Dermis blood vessel endothelial cell (primary cell): Measurements from ENCODE around the gene PHEX. TPM values are rescaled to one million over a fixed set of nuclear protein-coding genes. Genes with fewer than 3 reads are reported as not detected.

Experiments used
- DNase-seq: peaks from one replicate; pipeline ENCODE4 v3.0.0; 2010
- total RNA-seq: library from RNA; depleted of rRNA; stranded (reverse); fragments of >200 nt; gene quantifications from 2 replicates; pipeline ENCODE4 v1.2.3, GENCODE V29; 2014

Gene PHEX
- under 0.01 and 0.37 TPM in 2 replicates for total RNA-seq

DNA sequence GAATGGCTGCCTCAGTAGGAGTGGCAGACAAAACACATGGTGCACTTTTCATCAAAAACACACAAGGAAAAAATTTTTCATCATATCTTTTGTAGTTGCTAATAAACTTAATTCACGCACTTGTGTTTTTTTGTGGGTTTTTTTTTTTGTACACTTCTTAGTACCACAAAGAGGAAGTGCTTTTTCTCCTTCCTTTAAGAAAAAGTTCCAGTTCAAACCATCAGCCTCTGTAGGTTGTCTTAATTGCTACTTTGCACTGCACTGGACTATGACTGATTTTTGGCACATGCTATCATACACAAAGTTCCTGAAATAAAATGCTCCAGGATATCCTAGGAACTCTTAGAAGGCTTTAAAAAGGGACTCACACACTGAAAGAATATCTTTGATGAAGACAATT is at the start of gene PHEX:
Gene PHEX (plus strand): TSS at position 242 of the 400 bp plus-strand sequence. CDS start 681 bp downstream, outside the sequence.
- no peak for DNase-seq

DNA sequence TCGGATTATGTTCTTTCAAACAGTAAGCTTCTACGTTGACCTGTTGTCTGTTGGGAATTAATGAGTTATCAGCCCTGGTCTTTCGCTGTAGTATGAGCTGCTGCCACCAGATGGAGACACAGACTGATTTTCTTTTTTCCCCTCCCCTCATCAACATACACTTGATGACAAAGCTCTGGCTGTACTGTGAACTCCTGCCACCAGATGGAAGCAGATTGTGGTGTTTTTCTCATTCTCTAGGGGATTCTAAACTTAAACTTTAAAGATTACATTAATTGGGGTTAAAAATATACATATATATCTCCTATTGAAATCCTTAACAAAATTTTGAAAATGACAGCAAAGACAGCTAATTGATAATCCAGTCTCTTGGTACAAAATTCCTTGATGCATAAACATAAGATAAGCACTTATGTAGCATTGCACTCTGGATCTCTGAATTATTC is 46.8 kb upstream of the PHEX start:
- DNase-seq = peak; percentile 82

DNA sequence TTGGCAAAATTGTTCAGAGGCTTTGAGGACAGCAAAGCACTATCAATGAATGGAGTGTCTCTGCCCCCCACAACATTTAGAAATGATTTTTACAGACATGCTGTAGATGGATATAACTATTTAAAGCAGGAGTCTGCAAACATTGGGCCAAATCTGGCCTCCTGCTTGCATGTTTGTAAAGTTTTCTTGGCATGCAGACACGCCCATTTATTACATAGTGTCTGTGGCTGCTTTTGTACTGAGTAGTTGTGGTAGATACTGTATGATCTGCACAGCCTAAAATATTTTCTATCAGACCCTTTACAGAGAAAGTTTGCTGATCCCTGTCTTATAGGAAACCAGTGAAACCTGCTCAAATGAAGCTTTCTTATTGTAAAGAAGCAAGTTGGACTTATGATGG is 45.5 kb upstream of the PHEX start:
- DNase-seq = no peak

DNA sequence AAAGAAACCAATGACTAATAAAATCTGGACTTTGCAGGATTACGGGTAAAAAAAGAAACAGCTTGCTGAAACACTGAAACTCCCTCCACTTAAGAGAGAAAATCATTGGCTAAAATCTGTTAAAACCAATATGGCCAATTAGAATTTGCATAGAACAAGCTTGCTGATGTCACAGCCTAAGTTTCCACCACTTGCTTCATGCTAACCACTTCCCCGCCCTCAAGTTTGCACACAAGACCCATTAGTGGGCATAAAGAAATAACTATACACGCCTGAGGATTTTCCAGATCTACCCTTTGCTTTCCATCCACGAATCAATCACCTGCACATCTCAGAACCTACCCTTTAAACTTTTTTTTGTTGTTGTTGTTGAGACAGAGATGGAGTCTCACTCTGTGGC is 42.7 kb upstream of the PHEX start:
- DNase-seq = no peak

DNA sequence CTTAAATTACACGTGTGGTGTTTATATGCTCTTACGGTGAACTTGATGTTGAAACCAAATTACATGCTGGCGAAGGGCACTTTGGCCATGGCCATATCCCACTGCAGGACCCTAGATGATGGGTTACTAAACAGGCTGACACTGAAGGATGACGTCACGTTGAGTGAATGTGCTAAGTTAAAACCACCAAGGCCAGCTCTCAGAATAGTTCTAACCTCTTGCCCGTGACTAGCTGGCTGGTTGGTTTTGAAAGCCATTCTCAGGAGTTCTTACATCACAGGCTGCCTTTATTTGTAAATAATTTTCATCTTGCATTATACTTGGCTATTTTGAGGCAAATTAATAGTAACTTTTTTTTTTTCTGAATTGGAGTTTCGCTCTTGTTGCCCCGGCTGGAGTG is 41.3 kb upstream of the PHEX start:
- no peak for DNase-seq

DNA sequence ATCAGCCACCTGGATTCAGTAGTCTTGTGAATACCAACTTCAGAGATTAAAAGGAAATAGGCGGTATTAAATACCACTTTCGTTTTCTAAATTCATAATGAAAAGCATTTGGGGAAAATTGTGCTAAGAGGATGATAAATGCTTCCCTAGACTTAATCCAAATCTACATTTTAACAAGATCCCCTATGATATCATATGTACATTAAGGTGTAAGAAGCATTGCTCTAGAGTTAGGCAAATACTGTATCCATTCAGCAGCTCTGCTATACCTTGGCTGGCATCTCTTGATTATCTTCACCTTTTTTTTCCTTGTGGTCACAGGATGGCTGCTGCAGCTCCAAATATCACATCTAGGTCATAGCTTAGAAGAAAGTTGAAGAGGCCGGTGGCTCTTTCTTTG is 40.6 kb upstream of the PHEX start:
- no peak for DNase-seq

DNA sequence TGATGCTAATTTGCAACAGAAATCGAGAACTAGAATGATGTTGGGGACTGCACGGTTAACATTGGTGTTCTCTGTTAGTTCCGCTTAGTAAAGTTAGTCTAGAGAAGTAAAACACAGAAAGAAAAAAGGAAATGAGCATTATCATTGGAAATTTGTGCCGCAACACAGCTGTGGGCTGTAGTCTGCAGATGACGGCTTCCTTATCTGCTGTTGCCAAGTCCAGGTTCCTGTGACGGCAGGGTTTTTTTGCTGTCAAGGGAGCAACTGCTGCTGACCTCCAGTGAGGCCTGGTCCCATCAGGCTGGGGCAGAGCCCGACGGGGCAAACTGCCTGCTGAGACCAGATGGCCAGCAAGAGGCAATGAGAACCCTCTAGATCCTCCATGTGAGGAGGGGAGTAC is 38.9 kb upstream of the PHEX start:
- DNase-seq = no peak

DNA sequence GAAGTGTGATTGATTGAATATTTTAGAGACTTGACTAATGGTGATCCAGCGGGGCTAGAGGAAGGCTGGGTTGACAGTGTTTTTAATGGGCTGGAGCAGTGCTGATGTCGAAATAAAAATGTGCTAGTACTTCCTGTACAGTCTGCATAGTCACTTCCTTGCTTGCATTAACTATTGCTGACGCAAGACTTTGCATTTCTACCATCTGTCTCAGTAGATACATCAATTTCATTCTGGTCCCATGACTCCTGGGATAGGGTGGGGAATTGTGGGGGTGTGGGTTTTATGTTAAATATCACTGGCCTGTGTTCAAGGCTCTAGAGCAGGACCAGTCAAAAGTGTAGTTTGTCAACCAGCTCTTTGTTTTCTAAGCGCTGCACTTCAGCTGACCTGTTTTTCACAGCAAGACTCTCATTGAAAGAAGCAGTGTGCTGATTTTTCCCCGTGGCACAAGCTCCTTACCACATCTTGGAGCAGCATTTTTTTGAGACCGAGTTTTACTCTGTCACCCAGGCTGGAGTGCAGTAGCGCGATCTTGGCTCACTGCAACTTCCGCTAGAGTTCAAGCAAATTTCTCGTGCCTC is 35.2 kb upstream of the PHEX start:
- peak; percentile 27 for DNase-seq

DNA sequence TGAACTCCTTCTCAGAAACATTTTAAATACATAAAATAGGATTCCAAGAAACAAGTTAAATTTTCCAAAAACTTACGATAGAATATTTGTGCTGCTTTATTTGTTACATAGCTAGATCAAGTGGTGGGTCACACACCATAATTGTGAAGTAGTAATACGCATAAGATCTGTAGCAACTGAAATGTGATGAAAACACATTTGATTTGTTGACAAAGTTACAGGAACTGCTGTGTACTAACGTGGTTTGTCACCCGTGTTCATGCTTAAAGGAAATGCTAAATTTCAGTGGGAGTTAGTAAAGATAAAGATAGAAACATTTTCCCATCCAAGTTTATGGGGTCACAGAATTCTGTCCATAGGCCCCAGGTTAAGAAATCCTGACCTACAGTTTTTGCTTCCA is 34.1 kb upstream of the PHEX start:
- DNase-seq = no peak

DNA sequence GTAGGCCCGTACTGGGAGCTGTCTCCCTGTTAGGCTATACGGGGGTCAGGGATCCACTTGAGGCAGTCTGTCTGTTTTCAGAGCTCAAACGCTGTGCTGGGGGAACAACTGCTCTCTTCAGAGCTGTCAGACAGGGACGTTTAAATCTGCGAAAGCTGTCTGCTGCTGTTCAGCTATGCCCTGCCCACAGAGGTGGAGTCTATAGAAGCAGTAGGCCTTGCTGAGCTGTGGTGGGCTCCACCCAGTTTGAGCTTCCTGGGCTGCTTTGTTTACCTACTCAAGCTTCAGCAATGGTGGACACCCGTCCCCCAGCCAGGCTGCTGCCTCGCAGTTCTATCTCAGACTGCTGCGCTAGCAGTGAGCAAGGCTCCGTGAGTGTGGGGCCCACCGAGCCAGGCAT is 27.3 kb upstream of the PHEX start:
- DNase-seq = no peak

DNA sequence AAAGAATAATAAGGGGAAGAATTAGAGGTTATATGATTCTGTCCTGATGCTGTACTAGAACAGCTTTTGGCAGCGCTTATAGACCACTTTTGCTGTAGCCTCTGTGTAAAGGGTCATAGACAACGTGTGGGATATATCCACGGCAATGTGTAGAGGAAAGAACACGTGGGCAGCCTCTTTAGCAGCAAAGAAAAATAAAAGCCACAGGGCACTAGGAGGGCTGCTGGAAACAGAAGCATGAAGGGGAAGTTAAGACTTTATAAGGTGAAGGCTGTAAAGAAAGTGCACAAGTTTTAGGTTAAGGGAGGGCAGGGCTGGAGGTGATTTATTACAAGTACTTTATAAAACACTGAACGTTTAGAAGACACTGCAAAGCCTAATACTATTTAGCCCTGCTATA is 20.1 kb upstream of the PHEX start:
- DNase-seq = no peak

DNA sequence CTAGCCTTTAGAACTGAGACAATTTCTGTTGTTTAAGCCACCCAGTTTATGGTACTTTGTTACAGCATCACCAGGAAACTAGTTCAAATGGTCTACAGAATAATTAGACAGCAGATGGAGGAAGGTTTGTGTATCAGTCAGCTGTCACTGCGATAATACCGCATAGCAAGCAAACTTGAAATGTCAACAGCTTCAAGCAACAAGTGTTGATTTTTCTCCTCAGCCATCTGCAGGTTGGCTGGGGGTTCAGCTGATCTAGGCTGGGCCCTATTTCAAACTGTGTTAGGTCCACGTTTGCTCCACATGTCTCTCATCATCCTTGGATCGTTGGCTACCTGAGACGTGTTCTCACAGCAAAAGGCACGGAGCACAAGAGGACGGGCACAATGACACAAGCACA is 19.2 kb upstream of the PHEX start:
- DNase-seq = no peak

DNA sequence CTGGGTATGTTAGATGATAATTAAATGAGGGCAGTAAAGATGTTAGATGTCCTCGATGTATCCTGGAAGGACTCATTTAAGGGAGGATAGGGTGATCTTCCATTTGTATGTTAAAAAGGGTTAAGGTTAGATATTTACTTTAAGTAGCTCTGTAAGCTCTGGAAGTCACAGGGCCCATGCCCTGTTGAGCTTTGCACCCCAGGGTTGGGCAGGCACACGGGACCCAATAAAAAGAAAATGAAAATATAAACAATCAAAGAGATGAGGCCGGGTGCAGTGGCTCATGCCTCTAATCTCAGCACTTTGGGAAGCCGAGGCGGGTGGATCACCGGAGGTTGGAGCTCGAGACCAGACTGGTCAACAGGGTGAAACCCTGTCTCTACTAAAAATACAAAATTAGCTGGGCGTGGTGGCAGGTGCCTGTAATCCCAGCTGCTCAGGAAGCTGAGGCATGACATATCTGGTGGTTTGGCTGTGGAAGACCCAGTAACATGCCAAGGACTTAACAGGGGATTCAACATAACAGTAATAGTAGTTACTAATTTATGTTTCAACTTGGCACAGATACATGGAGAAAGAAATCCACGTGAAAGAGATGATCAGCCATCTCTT is 16.9 kb upstream of the PHEX start:
- no peak for DNase-seq

DNA sequence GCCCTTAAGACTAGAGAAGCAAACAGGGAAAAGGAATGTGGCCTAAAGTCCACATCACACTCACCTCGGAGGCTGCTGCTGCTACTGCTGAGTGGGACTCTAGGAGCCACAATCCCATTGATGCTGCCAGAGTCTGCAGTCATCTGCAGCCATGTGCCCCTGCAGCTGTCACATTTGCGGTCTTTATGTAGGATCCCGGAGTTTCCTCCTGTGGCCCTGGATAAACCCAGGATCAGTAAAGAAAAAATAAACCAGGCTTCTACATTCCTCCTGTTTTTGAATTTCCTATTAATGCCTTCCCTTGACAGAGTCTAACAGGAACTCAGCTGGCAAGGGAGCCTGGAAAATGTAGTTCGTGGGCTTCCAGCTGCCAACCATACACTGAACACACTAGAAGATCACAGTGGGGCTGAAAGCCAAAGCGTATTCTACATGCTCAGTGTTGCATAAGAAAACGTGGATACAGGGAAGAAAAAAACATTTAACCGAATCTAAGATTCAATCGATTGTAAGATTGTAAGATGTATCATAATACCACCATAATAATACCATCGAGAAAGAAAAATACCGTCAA is 10.3 kb upstream of the PHEX start:
- DNase-seq = no peak

DNA sequence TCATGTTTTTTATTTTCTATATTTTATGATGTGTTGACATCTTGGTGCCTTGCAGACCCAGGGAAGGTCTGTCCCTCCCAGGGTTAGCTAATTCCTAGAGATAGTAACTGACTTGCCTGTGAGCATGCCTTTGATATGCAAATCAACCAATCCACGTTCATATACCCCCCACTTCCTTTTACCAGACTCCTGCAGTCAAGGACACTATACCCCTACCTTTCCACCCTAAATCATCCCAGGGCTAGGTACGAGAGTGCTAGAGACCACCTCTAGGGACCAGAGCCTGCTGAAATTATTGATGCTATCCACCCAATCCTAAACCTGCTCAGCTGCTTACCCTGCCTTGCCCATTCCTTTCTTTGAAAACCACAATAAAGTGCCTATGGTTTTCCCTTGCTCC is 7.5 kb upstream of the PHEX start:
- no peak for DNase-seq

DNA sequence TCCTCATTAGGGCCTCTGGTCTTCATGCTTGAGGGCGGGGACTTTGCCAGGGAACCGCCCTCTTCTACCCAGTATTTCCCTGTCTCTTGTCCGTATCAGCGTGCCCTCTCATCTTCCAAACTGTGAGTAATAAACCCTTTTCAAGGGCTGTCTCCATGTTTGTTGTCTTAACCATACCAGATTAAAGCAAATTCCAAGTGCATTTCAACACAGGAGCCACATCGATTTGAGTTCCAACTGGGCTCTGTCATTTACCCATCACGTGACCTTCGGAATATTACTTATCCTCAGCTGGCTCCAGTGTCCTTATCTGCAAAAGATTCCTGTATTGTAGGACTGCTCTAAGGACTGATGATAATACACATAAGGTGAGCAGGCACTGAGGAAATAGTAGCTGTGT is 6.4 kb upstream of the PHEX start:
- DNase-seq = no peak

DNA sequence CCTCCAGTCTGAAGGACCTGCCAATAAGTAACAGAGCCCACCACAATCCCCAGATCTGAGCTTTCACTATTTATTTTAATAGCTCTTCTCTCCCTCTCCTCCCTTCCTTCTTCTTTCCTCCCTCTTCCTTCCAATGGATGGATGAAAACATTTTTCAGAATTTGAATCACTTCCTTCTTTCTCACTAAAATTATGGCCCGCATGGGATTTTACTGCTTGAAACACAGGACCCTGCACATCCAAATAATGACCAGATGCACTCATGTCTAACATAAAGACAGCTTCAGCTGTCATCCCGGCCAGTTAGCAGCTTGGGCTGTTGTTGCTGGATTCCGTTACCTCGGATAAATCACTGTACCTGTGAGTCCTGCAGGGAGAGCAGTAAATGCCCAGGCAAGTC is 5.4 kb upstream of the PHEX start:
- no peak for DNase-seq

DNA sequence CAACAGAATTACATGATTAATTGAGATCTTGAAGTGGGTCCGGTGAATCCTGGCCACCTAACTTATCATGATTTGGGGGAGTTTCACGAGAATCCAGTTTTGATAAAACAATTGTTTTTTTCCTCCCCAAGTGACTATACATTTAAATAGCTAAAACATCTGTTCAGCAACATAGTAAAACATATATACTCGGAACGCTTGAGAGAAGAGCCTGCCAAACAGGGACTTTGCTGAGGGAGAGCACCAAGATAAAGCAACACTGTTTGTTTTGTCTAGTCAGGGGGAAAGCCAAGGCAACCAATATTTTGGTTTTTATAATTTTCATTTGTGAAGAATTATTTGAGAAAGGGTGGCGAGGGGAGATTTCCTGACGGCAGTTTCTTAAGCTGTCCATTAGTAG is 381 bp downstream of the PHEX start:
- no peak for DNase-seq

DNA sequence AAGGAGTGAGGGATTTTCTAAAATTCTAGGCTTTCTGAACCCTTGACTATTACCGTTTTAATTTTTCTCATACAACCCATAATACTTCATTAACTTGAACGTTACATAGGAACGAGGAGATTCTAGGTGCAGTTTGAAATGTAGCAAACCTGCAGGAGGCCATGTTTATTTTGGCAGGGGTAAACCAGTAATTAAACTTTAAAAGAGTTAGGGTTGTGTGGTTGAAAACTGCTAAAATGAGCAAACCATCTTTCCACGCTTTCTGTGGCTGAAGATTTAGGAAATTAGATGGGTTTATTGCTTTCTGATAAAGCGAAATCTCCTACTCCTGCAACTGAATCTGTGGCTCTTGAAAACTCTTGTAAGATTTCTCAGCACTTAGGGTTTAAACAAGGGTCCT is 1.7 kb downstream of the PHEX start:
- no peak for DNase-seq

DNA sequence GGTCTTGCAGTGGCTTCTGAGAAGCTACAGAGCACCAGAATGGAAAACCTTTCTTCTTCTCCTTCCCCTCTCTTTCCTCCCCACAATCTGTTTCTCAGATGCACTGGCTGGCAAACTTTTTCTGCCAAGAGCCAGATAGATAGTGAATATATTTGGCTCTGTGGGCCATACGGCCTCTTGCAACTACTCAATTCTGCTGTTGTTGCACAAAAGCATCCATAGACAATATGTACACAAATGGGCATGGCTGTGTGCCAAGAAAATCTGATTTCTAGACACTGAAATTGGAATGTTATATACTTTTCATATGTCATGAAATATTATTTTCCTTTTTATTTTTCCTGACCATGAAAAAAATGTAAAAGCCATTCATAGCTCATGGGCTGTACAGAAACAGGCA is 3.1 kb downstream of the PHEX start:
- DNase-seq = no peak

DNA sequence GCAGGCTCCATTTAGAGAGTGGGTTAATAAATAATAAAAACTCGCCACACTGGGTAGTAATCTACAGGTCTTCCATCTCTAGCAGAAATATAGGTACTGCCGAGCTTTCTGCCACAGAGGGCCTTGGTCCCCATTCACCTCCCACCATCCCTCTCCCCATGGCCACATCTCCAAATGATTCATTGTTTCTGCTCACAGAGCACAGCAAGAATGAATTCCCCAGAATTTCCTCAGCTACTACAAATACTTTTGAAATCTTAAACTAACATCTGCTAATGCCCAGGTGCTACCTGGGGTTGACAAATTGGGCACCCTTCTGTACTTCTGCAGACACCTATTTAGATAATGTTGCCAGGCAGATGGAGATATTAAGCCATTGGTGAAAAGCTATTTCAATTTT is 5.1 kb downstream of the PHEX start:
- no peak for DNase-seq

DNA sequence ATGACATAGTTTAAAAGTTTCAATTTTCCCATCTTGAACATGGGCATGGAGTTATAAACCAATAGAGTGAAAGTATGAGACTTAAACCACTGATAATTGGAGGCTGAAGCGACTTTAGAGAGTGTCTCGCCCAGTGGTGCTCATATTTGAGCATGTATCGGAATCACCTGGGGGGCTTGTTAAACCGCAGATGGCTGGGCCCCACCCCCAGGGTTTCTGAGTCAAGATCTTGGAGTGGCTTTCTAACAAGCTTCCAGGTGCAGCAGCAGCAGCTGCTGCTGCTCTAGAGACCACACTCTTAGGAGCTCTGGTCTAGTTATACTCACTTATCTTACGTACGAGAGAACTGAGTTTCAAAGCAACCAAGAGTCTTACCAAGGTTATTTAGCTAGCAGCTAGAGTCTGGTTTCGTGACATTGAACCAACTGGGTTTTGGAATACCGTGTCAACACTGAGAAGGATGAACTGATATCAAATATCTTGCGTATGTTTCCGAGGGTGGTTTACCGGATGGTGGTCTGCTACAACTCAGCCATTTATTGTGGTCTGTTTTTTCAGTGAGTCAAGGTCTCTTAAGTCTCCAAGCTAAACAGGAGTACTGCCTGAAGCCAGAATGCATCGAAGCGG is 5.9 kb downstream of the PHEX start:
- DNase-seq = no peak

DNA sequence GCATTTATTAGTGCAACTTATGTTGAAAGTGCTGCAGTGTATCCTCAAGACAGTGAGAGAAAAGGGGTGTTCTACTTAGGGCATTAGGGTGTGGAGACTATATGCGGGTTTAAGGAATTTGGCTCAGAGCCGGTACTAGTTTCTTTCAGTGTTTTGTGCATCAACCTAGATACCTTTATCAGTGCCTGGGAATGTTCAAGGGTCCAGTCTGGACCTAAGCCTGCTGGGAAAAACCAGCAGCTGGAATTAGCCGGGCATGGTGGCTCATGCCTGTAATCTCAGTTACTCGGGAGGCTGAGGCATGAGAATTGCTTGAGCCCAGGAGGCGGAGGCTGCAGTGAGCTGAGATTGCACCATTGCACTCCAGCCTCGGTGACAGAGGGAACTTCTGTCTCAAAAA is 7.4 kb downstream of the PHEX start:
- DNase-seq = no peak

DNA sequence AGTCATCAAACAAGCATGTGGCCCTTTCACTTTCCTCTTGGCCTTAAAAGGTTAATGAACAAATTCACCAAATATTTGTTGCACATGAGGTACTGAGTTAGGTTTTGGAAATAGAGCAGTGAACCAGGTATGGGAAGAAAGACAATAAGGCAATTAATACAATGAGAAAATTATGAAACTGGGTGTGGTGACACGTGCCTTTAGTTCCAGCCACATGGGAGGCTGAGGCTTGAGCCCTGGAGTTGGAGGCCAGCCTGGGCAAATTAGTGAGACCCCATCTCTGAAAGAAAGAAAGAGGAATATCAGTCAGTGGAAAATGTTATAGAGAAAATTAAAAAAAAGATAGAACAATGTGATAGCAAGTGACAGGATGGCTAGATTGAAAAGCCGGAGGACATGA is 8.1 kb downstream of the PHEX start:
- no peak for DNase-seq
